Measurements from ENCODE around the gene PAMR1.

PAMR1 gene, protein sequence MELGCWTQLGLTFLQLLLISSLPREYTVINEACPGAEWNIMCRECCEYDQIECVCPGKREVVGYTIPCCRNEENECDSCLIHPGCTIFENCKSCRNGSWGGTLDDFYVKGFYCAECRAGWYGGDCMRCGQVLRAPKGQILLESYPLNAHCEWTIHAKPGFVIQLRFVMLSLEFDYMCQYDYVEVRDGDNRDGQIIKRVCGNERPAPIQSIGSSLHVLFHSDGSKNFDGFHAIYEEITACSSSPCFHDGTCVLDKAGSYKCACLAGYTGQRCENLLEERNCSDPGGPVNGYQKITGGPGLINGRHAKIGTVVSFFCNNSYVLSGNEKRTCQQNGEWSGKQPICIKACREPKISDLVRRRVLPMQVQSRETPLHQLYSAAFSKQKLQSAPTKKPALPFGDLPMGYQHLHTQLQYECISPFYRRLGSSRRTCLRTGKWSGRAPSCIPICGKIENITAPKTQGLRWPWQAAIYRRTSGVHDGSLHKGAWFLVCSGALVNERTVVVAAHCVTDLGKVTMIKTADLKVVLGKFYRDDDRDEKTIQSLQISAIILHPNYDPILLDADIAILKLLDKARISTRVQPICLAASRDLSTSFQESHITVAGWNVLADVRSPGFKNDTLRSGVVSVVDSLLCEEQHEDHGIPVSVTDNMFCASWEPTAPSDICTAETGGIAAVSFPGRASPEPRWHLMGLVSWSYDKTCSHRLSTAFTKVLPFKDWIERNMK

DNA sequence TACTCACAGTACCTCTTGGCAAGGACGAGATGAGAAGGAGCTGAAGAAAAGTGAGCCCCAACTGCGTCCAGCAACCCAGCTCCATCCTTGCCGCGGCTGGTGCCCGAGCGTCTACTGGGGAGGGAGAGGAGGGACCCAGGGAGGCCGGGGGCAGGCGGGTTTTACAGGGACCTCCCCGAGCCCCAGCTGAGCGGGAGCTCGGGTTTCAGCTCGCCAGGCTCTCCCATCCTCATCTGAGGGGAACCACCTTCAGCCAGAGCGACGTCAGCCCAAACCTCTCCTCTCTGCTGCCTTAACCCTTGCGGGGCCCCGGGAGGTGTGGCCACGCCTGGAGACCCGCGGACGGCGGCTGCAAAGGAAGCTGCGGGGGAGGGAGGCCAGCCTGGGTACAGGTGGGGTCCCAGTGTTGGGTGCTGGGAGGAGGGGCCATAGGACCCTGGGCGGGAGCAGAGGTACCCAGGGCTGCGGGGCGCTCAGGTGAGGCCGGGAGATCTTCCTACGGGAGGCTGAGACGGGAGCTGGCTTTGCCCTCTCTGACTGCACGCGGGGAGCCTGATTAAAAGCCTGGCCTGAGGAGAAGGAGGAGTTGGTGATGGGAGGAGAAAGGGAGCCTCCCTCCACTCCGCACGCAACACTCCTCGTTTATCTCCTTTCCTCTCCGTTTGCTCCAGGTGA is at the start of gene PAMR1:
PAMR1 (minus strand) TSS at position 116 of the 675 bp plus-strand sequence; CDS start at position 85, 31 bp downstream.
- DNase-seq = no peak
- Histone ChIP-seq H3K9me3 (ENCODE audit: severe bottlenecking) (no peaks in the 10 kb centered on the region), H3K27me3 (ENCODE audit: insufficient read depth, low read depth, severe bottlenecking) (no peaks in the 10 kb centered on the region), H3K4me3 (ENCODE audit: low read depth, low read length) (no peak within 1 kb of the TSS), H3K27ac (no peak within 1 kb of the TSS), H3K36me3 (no peaks in the 10 kb centered on the region)
- TF ChIP-seq, protein P1, sequence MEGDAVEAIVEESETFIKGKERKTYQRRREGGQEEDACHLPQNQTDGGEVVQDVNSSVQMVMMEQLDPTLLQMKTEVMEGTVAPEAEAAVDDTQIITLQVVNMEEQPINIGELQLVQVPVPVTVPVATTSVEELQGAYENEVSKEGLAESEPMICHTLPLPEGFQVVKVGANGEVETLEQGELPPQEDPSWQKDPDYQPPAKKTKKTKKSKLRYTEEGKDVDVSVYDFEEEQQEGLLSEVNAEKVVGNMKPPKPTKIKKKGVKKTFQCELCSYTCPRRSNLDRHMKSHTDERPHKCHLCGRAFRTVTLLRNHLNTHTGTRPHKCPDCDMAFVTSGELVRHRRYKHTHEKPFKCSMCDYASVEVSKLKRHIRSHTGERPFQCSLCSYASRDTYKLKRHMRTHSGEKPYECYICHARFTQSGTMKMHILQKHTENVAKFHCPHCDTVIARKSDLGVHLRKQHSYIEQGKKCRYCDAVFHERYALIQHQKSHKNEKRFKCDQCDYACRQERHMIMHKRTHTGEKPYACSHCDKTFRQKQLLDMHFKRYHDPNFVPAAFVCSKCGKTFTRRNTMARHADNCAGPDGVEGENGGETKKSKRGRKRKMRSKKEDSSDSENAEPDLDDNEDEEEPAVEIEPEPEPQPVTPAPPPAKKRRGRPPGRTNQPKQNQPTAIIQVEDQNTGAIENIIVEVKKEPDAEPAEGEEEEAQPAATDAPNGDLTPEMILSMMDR (IDR thresholded peaks at IDR 0.05; ENCODE audit: low read depth, low read length) = no peak

DNA sequence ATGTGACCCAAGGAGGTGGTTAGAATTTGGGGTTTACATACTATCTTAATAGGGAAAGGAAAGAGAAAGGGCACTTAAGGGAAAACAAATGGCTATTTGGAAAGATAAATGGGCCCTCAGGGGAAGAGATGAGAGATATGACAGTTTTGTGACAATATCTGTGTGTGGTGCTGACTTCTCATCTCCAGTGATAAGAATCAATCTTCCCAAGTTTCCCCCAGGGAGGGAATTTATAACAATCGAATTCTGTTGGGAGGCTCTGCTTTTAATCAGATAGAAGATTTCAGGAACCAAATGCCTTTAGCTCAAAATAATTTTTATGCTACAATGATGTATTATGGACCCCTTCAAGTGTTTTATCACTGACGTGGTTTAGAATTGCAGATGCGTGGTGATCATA is 46.3 kb upstream of the PAMR1 start:
- Histone ChIP-seq H3K27me3 (ENCODE audit: insufficient read depth, low read depth, severe bottlenecking) (no peaks in the 10 kb centered on the region), H3K9me3 (ENCODE audit: severe bottlenecking) (no peaks in the 10 kb centered on the region), H3K27ac (no peak overlapping the region), H3K36me3 (no peaks in the 10 kb centered on the region), H3K4me3 (ENCODE audit: low read depth, low read length) (no peak overlapping the region)
- TF ChIP-seq, protein P1 (IDR thresholded peaks at IDR 0.05; ENCODE audit: low read depth, low read length) = no peak
- no peak for DNase-seq

DNA sequence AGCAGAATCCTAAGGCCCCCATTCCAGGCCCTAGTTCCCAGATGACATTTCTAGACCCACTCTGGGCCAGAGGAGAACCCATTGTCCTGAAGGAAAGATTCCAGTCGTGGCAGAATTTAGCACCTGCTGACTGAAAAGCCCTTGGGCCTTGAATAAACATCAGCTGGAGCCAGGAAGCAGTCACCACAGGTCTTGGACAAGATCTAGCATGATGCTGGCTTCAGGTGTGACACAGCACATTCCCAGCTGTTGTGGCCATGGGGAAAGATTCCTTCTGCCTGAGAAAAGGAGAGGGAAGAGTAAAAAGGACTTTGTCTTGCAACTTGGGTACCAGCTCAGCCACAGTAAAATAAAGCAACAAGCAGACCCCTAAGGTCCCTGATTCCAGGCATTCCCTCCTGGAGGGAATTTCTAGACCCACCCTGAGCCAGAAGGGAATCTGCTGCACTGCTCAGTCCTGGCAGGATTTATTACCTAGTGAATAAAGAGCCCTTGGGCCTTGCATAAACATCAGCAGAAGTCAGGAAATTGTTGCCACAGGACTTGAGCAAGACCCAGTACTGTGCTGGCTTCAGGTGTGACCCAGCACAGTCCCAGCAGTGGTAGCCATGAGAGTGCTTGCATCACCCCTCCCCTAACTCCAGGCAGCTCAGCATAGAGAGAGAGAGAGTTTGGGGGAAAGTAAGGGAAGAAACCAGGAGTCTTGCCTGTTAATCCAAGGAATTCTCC is 42.5 kb upstream of the PAMR1 start:
- Histone ChIP-seq H3K27me3 (ENCODE audit: insufficient read depth, low read depth, severe bottlenecking) (no peaks in the 10 kb centered on the region), H3K4me3 (ENCODE audit: low read depth, low read length) (no peak overlapping the region), H3K27ac (no peak overlapping the region), H3K36me3 (no peaks in the 10 kb centered on the region), H3K9me3 (ENCODE audit: severe bottlenecking) (no peaks in the 10 kb centered on the region)
- TF ChIP-seq, protein P1 (IDR thresholded peaks at IDR 0.05; ENCODE audit: low read depth, low read length) = no peak
- no peak for DNase-seq

DNA sequence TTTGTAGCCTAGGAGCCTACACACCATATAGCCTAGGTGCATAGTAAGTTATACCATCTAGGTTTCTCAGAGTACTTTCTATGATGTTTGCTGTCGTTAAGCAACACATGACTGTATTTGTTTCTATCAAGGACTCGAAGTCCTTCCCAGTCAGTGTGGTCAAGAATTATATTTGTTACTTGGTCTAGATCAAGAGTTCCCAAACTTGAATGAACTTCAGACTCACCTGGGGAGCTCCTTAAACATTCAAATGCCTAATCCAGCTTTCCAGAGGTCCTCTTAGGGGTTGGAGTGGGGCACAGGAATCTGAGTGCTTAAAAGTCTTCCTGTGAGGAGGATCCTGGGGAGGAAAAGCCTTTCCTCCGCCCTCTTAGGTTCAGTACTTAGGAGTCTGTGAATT is 41.5 kb upstream of the PAMR1 start:
- H3K9me3 ChIP-seq (ENCODE audit: severe bottlenecking) = no peaks in the 10 kb centered on the region
- TF ChIP-seq, protein P1 (IDR thresholded peaks at IDR 0.05; ENCODE audit: low read depth, low read length) = no peak
- no peak overlapping the region for H3K27ac ChIP-seq
- H3K36me3 ChIP-seq = no peaks in the 10 kb centered on the region
- H3K27me3 ChIP-seq (ENCODE audit: insufficient read depth, low read depth, severe bottlenecking) = no peaks in the 10 kb centered on the region
- DNase-seq = no peak
- H3K4me3 ChIP-seq (ENCODE audit: low read depth, low read length) = no peak overlapping the region

DNA sequence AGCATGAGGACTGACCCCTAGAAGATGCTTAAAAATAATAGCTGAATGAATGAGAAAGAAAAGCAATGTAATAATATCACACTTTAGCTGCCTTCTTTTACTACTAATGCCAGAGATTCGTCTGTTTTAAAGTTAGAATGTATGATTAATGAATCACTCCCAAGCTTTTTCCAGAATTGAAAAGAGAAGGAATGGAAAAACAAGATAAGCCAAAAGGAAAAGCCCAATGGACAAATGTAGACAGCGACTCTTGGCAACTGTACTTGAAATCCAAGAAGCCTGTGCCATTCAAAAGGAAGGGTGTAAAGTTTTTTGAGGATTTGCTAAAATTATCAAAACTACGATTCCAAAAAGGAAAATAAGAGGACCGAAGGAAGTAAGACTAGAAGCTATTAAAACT is 40.8 kb upstream of the PAMR1 start:
- DNase-seq = no peak
- Histone ChIP-seq H3K36me3 (no peaks in the 10 kb centered on the region), H3K9me3 (ENCODE audit: severe bottlenecking) (no peaks in the 10 kb centered on the region), H3K4me3 (ENCODE audit: low read depth, low read length) (no peak overlapping the region), H3K27me3 (ENCODE audit: insufficient read depth, low read depth, severe bottlenecking) (no peaks in the 10 kb centered on the region), H3K27ac (no peak overlapping the region)
- TF ChIP-seq, protein P1 (IDR thresholded peaks at IDR 0.05; ENCODE audit: low read depth, low read length) = no peak
